WTC11 (cell line): ENCODE measurements around the gene MCCC2.
"Not testable (repeated sequence)": the region's sequence is repeated elsewhere in the genome, so short reads cannot be mapped to it uniquely, and the experiment has no call there.

Source experiments
- ATF2 ChIP-seq: sonication (generic); formaldehyde crosslinking; IDR thresholded peaks from 2 replicates; pipeline ENCODE4 v1.8.1; 2022; ENCODE audit warnings: low read depth, missing genetic modification reagents, borderline replicate concordance
- CTCF ChIP-seq: fragments of 200-600 bp; IDR thresholded peaks from 2 replicates; pipeline ENCODE4 v1.8.0; 2022; ENCODE audit warnings: antibody characterized with exemption
- E2F1 ChIP-seq: sonication (generic); formaldehyde crosslinking; IDR thresholded peaks from 2 replicates; pipeline ENCODE4 v1.8.0; 2022; ENCODE audit warnings: mild to moderate bottlenecking, missing genetic modification reagents
- IRF1 ChIP-seq: sonication (generic); formaldehyde crosslinking; IDR thresholded peaks from 2 replicates; pipeline ENCODE4 v1.8.0; 2023; ENCODE audit warnings: missing genetic modification reagents
- NFE2L1 ChIP-seq: sonication (generic); formaldehyde crosslinking; IDR thresholded peaks from 2 replicates; pipeline ENCODE4 v1.8.1; 2023; ENCODE audit warnings: missing genetic modification reagents
- PRDM15 ChIP-seq: sonication (generic); formaldehyde crosslinking; IDR thresholded peaks from 2 replicates; pipeline ENCODE4 v1.8.0; 2022; ENCODE audit warnings: missing genetic modification reagents
- PRRX2 ChIP-seq: fragments of 250-450 bp; sonication (Bioruptor Pico); IDR thresholded peaks from 2 replicates; pipeline ENCODE4 v1.8.0; 2021; ENCODE audit warnings: mild to moderate bottlenecking
- STAT6 ChIP-seq: sonication (generic); formaldehyde crosslinking; conservative IDR thresholded peaks from 2 replicates; pipeline ENCODE4 v1.8.1; 2023; ENCODE audit warnings: mild to moderate bottlenecking, low read depth, missing genetic modification reagents, moderate library complexity
- TCF7 ChIP-seq: sonication (generic); formaldehyde crosslinking; IDR thresholded peaks from 2 replicates; pipeline ENCODE4 v1.8.0; 2022; ENCODE audit warnings: mild to moderate bottlenecking, low read depth, missing genetic modification reagents, moderate library complexity
- TEAD4 ChIP-seq: sonication (generic); formaldehyde crosslinking; IDR thresholded peaks from 2 replicates; pipeline ENCODE4 v1.8.0; 2022; ENCODE audit warnings: mild to moderate bottlenecking, missing genetic modification reagents
- ZNF232 ChIP-seq: sonication (generic); formaldehyde crosslinking; IDR thresholded peaks from 2 replicates; pipeline ENCODE4 v1.8.0; 2022; ENCODE audit warnings: mild to moderate bottlenecking, missing genetic modification reagents
- ZNF416 ChIP-seq: fragments of 250-450 bp; sonication (Bioruptor Pico); IDR thresholded peaks from 2 replicates; pipeline ENCODE4 v1.9.0; 2021; ENCODE audit warnings: mild to moderate bottlenecking, inconsistent platforms
- ZNF512 ChIP-seq: sonication (generic); formaldehyde crosslinking; IDR thresholded peaks from 2 replicates; pipeline ENCODE4 v1.8.1; 2022; ENCODE audit warnings: missing genetic modification reagents, borderline replicate concordance

GRCh38 chr5:71571811-71572210, 15.3 kb upstream of the MCCC2 start:
- not testable (repeated sequence) for TF ChIP-seq CTCF; E2F1 (CRISPR knock-in tag); TEAD4; STAT6; TCF7 (CRISPR knock-in tag); ZNF232; ATF2 (CRISPR knock-in tag); ZNF512 (CRISPR knock-in tag); NFE2L1; PRRX2 (CRISPR knock-in tag); PRDM15 (CRISPR knock-in tag); ZNF416; IRF1 (CRISPR knock-in tag)
